PFSK-1 (cell line): ENCODE results near the gene FNIP2.
A peak's percentile ranks its signal among the peaks of the same experiment; 100 is the strongest.

ENCODE experiments used
- FOXP2 ChIP-seq: optimal IDR thresholded peaks from 2 replicates; pipeline ENCODE3; 2011; ENCODE audit warnings: borderline replicate concordance, control low read depth, inconsistent platforms; ENCODE audit not compliant: insufficient read depth; ENCODE audit errors: extremely low read length, extremely low read depth
- POLR2AphosphoS5 ChIP-seq: IDR thresholded peaks from 2 replicates; pipeline ENCODE4 v1.6.1; 2012; ENCODE audit warnings: low read depth, mild to moderate bottlenecking, control low read depth, low read length, moderate library complexity
- REST ChIP-seq, 2 experiments: IDR thresholded peaks; 2 replicates each; pipeline versions ENCODE4 v1.6.1 to v1.8.0; 2011 to 2012; ENCODE audit warnings: low read depth in 2 of 2, low read length in 2 of 2, control low read depth in 1 of 2, inconsistent platforms in 1 of 2, mild to moderate bottlenecking in 1 of 2, moderate library complexity in 1 of 2; ENCODE audit not compliant: insufficient read depth in 1 of 2
- SIN3A ChIP-seq: IDR thresholded peaks from 2 replicates; pipeline ENCODE4 v1.6.1; 2012; ENCODE audit warnings: mild to moderate bottlenecking, low read length, moderate library complexity, borderline replicate concordance; ENCODE audit not compliant: insufficient read depth
- TAF1 ChIP-seq: IDR thresholded peaks from 2 replicates; pipeline ENCODE4 v1.6.1; 2012; ENCODE audit warnings: low read length, control low read depth, borderline replicate concordance; ENCODE audit not compliant: insufficient read depth

The FNIP2 gene

GRCh38 chr4:158819942-158820786 lies 51.3 kb downstream of the FNIP2 start:
- TF ChIP-seq TAF1, result no peak
- TF ChIP-seq REST (IDR thresholded peaks at IDR 0.05; ENCODE audit: insufficient read depth in 1 of 2, low read depth in 2 of 2, low read length in 2 of 2), result no peak
- TF ChIP-seq SIN3A, result no peak
- TF ChIP-seq FOXP2, result no peak
- no peak for TF ChIP-seq POLR2AphosphoS5

GRCh38 chr4:158821228-158821971 lies 52.6 kb downstream of the FNIP2 start:
- TF ChIP-seq TAF1, result no peak
- no peak for TF ChIP-seq SIN3A

GRCh38 chr4:158822348-158822747 lies 53.5 kb downstream of the FNIP2 start:
- no peak for TF ChIP-seq FOXP2
- no peak for TF ChIP-seq REST (IDR thresholded peaks at IDR 0.05; ENCODE audit: insufficient read depth in 1 of 2, low read depth in 2 of 2, low read length in 2 of 2)
- TF ChIP-seq SIN3A, result no peak
- no peak for TF ChIP-seq POLR2AphosphoS5

DNA sequence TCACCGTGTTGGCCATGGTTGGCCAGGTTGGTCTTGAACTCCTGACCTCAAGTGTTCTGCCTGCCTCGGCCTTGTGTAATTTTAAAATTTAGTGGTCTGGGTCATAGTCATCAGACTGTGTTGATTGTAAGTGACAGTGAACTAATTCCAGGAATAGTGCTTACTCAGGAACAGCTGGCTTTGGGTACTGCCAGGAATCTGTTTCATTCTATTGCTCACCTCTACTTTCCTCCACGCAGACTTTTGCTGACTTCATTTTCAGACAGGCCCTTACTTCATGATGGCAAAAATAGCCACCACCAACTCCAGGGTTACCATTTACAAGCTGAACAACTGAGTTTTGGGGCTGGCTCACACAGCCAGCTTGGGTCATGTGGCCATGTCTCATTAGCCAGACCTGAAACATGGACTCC lies 54.6 kb downstream of the FNIP2 start:
- TF ChIP-seq TAF1, result no peak
- TF ChIP-seq SIN3A, result no peak
- no peak for TF ChIP-seq FOXP2
- TF ChIP-seq POLR2AphosphoS5, result no peak

GRCh38 chr4:158824425-158825274 lies 55.8 kb downstream of the FNIP2 start:
- TF ChIP-seq REST (IDR thresholded peaks at IDR 0.05; ENCODE audit: insufficient read depth in 1 of 2, low read depth in 2 of 2, low read length in 2 of 2), result 0 out of 4 replicates have a peak, but pooled peaks of 1 of the 2 experiments have one; percentile 24
- no peak for TF ChIP-seq SIN3A
